Measurements from ENCODE around the gene BRPF3.

BRPF3 gene

GRCh38 chr6:36277946-36278470 lies 81.5 kb downstream of the BRPF3 start:
- no peak overlapping the region for H3K4me3 ChIP-seq (ENCODE audit: insufficient read depth, low read depth, low read length)
- 93 to 95% methylated on average over 2 of the region's 2 CpGs for WGBS, 2 experiments

GRCh38 chr6:36280467-36280866 lies 83.9 kb downstream of the BRPF3 start:
- H3K9me3 ChIP-seq (ENCODE audit: control insufficient read depth, low read length), result no peaks in the 10 kb centered on the region
- WGBS, 2 experiments, result 84 to 91% methylated on average over 3 of the region's 3 CpGs
- H3K4me1 ChIP-seq (ENCODE audit: control insufficient read depth, insufficient read depth, low read length), result no peaks in the 10 kb centered on the region
- peaks cover 17% of the 10 kb centered on the region for H3K27me3 ChIP-seq (ENCODE audit: control insufficient read depth, insufficient read depth, low read length, poor library complexity, severe bottlenecking)
- no peak overlapping the region for H3K27ac ChIP-seq (ENCODE audit: insufficient read depth, low read depth, low read length, poor library complexity, severe bottlenecking)
- no peaks in the 10 kb centered on the region for H3K36me3 ChIP-seq (ENCODE audit: control insufficient read depth, insufficient read depth, low read length)
- no peak overlapping the region for H3K4me3 ChIP-seq (ENCODE audit: insufficient read depth, low read depth, low read length)

More at GRCh38 chr6:36277946-36278470, 81.5 kb downstream of the BRPF3 start:
- Histone ChIP-seq H3K27ac (ENCODE audit: insufficient read depth, low read depth, low read length, poor library complexity, severe bottlenecking) (no peak overlapping the region), H3K9me3 (ENCODE audit: control insufficient read depth, low read length) (no peaks in the 10 kb centered on the region), H3K36me3 (ENCODE audit: control insufficient read depth, insufficient read depth, low read length) (no peaks in the 10 kb centered on the region), H3K27me3 (ENCODE audit: control insufficient read depth, insufficient read depth, low read length, poor library complexity, severe bottlenecking) (no peaks in the 10 kb centered on the region), H3K4me1 (ENCODE audit: control insufficient read depth, insufficient read depth, low read length) (no peaks in the 10 kb centered on the region)

GRCh38 chr6:36280983-36281382 lies 84.4 kb downstream of the BRPF3 start:
- Histone ChIP-seq H3K27ac (ENCODE audit: insufficient read depth, low read depth, low read length, poor library complexity, severe bottlenecking) (no peak overlapping the region), H3K9me3 (ENCODE audit: control insufficient read depth, low read length) (no peaks in the 10 kb centered on the region), H3K36me3 (ENCODE audit: control insufficient read depth, insufficient read depth, low read length) (no peaks in the 10 kb centered on the region), H3K4me1 (ENCODE audit: control insufficient read depth, insufficient read depth, low read length) (no peaks in the 10 kb centered on the region), H3K4me3 (ENCODE audit: insufficient read depth, low read depth, low read length) (no peak overlapping the region), H3K27me3 (ENCODE audit: control insufficient read depth, insufficient read depth, low read length, poor library complexity, severe bottlenecking) (peaks cover 22% of the 10 kb centered on the region)
- WGBS, 2 experiments, result 90 to 97% methylated on average over 4 of the region's 4 CpGs

Measured in ectodermal cell (in vitro differentiated cells).